Hypothalamus (tissue), 51 donors: ENCODE data around the gene ATG4D.
"Not testable (repeated sequence)": the region's sequence is repeated elsewhere in the genome, so short reads cannot be mapped to it uniquely, and the experiment has no call there.

Source experiments
- DNase-seq, 51 donors: peaks; one replicate each; lab custom pipeline; 2025; lab: John Stamatoyannopoulos, UW

The ATG4D gene

GRCh38 chr19:10550336-10550735 lies 6.6 kb downstream of the ATG4D start:
- no peak for DNase-seq

DNA sequence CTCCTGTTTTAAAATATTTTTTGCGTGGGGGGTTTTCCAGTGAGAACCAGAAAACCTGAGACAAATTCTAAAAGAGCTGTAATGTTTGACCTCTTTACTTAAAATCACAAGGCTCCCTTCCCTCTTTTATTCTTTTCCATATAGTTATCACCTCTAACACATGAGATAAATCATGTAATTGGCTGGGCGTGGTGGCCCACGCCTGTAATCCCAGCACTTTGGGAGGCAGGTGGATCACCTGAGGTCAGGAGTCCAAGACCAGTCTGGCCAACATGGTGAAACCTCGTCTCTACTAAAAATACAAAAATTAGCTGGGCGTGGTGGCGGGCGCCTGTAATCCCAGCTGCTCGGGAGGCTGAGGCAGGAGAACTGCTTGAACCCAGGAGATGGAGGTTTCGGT lies 7.3 kb downstream of the ATG4D start:
- DNase-seq = not testable (repeated sequence)

- DNase-seq = peak in 3 of 51 donors; percentile 2 to 13 (median 12)
These were observed 8.1 kb downstream of the ATG4D start for GRCh38 chr19:10551698-10552301.

- peak in 3 of 51 donors; percentile 5 to 9 (median 9) for DNase-seq
These were observed 8.9 kb downstream of the ATG4D start for GRCh38 chr19:10552510-10553053.

GRCh38 chr19:10553087-10553667 lies 9.5 kb downstream of the ATG4D start:
- DNase-seq = no peak

DNA sequence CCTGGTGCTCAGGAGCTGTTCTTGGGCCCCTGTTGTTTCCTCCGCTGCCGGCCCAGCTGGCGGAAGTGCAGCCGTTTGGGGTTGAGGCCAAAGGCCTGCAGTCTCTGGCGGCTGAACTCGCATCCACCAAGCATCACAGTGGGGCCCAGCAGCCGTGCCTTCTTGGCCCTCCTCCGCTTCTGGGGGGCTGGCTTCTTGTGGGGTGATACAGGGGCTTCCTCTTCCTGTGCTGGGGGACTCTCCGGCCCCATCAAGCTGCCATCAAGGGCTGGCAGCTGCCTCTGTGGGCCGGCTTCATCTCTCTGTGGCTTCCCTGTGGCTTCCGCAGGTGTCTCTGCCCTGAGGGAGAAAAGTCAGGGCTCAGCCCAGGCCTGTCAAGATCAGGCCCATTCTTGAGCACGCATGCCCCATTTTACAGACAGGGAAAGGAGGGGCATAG lies 10.3 kb downstream of the ATG4D start:
- DNase-seq = peak in 1 of 51 donors; percentile 7

- no peak for DNase-seq
These were observed 11.3 kb downstream of the ATG4D start for GRCh38 chr19:10554760-10555609.

DNA sequence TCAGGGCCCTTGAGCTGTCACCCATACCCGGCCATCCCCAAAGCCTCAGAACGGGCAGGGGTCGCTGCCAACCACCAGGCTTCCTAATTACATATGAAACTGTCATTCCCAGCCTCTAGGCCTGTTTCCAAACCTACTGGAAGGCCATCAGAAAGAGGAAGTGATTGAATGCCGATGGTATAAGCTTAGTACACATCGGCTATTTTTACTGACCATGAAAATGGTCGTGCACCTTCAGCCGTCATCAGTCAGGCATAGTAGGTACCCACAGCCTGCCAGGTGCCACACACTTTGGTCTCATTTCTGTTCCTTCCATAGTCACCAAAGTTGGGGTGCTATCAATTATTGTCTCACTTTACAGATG lies 11.9 kb downstream of the ATG4D start:
- DNase-seq = no peak

- no peak for DNase-seq
These were observed 14.0 kb downstream of the ATG4D start for GRCh38 chr19:10557603-10558197.

GRCh38 chr19:10560154-10560553 lies 16.4 kb downstream of the ATG4D start:
- DNase-seq = no peak

GRCh38 chr19:10562609-10563008 lies 18.9 kb downstream of the ATG4D start:
- DNase-seq = no peak

DNA sequence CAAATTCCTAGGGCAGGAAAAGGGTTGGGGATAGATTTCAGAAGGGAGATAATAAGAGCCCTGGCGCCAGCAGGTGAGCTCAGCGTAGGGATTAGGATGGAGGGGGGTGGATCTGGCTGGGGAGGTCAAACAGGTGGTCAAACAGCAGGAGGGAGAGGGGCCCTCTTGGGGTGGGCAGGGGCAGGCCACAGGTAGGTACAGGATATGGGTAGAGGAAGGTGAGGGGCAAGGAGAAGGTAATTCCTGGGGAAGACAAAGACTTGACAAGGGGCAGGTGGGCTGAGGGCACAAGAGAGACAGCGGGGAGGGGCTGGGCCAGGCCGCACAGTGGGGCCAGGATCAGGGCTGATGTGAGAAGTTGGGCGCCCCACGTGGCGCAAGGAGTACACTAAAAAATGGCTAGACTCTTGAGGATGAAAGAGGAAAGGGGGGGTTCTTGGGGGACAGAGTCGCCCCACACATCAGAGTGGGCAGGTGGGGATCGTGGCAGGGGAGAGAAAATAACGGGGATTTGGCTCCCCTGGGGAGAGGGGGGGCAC lies 21.4 kb downstream of the ATG4D start:
- DNase-seq = peak in 10 of 51 donors; percentile 28 to 49 (median 39)

DNA sequence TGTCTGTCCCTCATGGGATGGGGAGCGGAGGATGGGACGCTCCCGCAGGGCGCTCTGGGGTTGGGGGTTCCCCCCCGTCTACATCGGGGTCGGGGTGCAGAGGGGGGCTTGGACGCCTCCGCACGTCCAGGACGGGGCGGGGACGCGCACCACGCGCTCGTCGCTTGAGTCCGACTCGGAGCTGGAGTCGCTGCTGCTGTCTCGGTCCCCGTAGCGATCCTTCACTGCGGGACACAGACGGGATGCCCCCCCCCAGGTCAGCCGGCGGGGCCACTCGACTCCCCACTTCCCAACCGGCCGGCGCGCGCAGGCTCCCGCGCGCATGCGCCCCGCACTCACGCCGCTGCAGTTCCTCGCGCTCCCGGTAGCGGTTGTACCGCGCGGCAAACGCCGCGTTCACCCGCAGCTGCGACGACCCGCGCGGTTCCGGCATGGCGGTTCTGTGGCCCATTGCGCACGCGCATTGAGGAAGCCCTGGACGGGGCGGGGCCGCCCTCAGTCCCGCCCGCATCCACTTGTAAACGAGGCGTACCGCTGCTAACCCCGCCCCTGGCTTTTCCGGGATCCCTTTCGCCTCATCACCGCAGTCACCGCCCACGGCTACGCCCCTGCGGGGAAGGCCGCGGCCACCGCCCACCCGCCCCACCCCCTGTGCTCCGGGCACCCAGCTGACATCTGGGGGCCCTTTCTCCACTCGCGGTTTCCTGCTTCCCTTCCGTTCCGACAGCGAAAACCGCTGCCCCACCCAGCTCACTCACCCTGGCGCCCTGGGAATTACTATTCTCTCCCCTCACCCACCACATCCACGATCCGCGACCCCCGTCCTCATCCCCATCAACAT lies 22.1 kb downstream of the ATG4D start, which contains the start of gene KRI1:
Gene KRI1 (minus strand): TSS at position 444 of the 841 bp plus-strand sequence. CDS start 11 bp downstream, at position 433.
- peak; percentile 66 to 98 (median 95) for DNase-seq

- DNase-seq = no peak
These were observed 22.6 kb downstream of the ATG4D start for GRCh38 chr19:10566408-10566657.

DNA sequence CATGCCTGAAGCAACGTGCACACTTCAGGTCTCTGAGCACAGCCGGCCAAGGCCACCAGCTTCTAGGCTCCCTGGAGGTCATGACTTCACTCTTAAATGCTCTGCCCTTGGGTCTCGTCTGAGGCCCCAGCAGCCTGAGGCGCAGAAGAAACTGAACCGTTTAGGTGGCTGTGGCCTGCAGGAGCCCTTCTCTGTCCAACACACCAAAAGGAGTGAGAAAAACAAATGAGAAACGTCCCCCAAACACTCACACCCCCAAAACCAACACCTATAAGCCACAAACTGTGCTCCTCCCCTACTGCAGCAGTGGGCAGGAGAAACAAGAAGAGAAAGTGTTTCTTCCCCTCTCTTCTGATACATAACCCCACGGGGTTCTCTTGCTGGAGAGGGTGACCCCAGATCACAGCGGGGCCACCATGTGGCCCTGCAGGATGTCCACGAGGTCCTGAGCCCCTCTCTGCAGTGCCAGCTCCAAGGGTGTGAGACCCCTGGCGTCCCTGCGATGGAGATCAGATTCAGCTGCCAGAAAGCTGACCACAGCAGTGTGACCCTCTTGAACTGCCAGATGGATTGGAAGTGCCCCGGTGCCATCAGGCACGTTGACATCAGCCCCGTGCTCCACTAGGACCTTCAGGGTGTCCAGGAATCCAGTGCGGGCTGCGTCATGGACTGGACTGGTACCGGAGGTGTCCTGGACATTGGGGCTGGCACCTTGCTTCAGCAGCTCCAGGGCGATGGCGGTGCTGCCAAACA lies 23.1 kb downstream of the ATG4D start:
- DNase-seq = peak in 4 of 51 donors; percentile 6 to 14 (median 9)

DNA sequence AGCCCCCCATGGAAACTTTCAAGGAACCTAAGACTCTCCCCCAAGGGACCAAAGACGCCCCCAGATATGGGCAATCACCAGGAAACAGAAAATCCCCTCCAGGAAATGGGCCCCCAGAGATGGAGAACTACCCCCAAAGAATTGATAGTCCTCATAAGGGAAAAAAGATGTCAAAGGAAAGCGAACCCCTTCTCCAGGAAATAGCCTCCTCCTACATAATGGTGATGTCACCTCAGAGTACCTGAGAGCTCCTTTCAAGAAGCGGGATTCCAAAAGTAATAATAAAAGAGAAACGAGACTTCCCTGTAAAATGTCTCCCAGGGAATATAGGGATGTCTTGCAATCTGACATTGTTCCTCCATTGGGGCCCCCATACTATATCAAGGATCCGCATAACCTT lies 24.0 kb downstream of the ATG4D start:
- no peak for DNase-seq

GRCh38 chr19:10568062-10568825 lies 24.5 kb downstream of the ATG4D start:
- DNase-seq = peak in 13 of 51 donors; percentile 13 to 63 (median 46)
